ENCODE measurements around the gene NKX1-1.

The NKX1-1 gene

DNA sequence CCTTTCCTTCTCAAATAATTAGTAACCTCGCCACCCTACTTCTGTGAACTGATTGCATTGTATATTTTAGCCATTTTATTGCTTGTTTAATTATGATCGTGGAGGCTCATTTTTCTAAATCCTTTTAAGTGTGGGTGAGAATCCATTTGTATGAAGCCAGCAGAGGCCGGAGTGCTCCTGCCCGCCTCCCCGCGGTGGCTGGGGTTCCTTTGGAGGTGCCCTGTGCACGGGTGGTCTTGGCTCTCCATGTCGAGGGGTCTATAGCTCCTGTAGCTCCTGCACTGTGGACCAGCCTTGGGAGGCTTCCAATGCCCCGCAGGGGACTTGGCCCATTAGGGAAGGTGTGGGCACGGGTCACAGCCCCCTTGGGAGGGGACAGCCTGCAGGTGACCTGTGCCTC, 44.2 kb downstream of the NKX1-1 start:
- DNase-seq (ENCODE audit: low read depth in 2 of 3, low spot score in 2 of 3), result no peak

DNA sequence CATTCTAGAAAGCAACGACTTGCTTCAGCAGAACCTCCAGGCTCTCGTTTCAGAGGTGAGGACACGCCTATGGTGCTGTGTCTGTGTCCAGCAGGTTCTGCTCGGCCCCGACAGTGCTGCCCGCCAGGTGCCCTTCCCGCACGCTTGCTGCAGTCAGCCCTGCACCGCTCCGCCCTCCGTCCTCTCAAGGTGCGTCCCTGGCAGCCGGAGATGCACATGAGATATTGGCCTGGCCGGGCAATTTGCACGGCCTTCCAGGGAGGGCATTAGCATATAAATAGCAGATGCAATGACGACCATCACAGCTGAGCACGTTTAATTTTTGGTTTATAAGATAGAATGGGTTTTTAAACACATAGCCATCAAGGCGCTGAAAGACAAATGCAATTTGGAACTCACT, 44.8 kb downstream of the NKX1-1 start:
- DNase-seq (ENCODE audit: low read depth in 2 of 3, low spot score in 2 of 3), result no peak

DNA sequence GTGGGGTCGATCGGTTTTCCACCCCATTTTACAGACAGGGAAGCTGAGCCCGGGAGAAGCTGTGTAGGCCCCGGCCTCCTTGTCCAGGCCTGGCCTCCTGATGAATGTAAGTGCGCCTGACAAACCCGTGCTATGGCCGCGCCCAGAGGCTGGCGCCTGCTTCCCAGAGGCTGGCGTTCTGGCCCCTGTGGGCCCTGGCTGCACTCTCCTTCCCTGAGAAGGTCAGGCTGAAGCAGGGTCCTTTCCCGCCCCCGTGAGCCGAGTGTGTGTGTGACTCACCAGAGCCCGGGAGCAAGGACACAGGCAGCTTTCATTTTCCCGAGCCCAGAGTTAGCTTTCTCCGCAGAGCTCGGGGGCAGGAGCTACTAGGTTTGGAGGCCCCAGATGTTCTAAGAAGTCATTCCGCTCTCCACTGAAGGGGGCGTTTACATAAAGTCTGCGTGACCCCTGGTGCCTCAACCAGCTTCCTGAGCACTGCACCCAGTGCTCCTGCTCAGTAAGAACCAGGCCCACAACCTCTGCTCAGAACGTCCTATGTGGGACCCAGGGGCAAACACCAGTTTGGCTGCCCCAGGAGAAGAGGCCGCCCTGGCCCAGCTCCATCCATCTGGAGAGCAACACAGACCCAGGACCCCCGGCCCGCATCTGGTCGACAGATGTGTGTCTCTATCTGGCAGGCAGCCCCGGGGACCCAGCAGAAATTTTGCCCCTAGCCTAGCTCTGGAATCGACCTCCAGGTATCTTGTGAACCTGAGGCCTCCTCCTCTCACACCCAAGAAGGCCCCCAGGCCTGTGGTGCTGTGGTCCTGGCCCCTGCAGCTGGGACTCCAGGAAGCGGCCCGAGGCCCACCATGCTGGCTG, 45.6 kb downstream of the NKX1-1 start:
- no peak for DNase-seq (ENCODE audit: low read depth in 2 of 3, low spot score in 2 of 3)

DNA sequence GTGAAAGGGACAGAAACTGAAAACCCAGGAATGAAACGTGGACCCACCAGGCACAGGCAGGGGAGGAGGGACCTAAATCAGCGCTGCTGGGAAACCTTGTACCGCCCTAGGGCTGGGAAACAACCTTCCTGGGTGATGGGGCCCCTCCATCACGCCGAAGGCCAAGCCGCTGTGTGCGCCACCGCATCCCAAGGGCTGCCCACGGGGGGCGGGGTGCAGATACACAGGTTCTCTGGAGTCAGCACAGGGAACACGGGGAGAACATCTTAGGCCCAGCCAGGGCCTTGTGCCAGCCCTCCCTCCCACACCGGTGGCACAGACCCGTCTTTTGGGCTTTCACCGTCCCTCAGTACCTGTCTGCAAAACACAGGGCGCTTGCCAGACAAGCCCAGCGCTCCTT, 46.3 kb downstream of the NKX1-1 start:
- no peak for DNase-seq (ENCODE audit: low read depth in 2 of 3, low spot score in 2 of 3)

DNA sequence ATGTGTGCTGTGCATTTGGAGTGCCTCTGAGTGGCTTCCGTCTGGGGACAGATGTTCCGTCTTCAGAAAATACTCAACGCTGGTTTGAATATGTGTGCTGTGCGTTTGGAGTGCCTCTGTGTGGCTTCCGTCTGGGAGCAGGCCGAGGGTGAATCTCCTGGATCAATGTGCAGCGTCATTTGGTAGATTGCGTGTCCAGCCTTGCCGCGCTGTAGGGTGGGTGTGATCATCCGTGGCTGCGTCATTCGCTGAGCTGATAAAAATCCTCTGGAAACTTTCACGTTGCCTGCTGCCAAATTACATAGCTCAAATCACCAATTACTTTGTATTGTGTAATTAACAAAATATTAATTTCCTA, 47.1 kb downstream of the NKX1-1 start:
- no peak for DNase-seq (ENCODE audit: low read depth in 2 of 3, low spot score in 2 of 3)

DNA sequence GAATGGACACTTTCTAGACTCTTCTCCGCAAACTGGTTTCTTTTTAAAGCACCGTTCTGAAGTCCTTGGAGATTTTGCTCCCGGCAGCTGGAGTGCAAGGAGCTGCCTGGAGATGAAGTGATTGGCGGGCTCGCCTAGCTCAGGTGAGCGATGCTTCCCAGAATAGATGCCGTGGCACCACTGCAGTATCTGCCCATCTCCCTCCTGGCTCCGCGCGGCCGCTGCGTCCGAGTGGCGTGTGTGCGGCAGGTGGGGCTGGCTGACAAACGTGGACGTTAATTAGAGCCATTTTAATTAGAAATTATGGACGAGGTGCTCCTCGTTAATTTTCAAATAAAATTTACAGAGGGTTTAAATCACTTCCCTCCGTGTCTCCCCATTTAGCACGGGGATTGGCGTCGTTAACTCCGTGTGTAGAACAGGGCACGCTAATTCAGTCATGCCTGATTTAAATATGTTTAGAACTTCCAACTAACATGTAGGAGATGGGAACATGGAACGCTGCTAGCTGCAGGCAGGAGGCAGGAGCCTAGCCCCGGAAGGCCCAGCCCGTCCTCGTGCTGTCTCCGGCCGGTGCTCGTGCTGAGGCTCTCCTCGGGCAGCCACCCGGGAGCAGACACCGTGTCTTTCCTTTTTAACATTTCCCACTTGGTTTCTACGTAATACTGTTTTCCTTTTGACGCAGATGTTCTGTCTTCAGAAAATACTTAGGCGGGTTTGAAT, 47.7 kb downstream of the NKX1-1 start:
- DNase-seq (ENCODE audit: low read depth in 2 of 3, low spot score in 2 of 3), result no peak

DNA sequence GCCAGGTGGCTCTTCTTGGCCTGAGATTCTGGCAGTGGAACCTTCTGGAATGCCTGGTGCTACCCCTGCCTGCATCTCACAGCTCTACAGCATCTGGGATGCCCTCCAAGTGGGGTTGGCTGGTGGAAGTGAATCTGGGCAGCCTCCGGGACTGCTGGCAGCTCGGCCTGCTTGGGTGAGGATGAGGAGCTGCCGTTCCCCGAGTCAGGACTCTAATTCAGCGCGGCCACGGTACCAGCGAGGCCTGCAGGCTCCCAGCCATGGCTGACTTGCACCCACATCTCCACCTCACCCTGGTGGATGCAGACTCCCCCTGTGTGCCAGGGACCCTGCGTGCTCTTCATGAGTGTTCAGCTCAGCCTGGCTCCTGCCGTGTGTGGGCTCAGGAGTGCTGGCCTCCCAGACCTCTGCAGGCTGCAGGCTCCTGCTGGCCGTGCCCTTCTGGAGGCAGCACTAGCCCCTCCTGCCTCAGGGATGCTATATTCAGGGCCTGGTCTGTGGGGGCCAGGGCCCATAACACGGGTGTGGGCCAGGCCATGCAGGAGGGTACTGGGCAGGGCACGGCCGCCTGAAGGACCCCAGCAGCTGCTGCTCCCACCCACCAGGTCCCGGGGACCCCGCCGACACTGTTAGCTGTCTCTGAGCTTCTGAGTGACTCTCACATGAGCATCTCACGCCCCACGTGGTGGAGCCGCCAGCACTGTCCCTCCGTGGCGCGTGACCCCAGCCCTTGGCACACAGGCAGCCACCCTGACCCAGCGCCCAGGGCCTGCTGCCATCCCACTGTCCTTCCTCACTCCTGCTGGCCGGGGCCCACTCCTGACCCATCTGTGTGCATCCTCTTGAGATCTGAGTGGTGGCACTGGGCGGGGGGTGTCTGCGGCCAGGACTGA, 48.6 kb downstream of the NKX1-1 start:
- no peak for DNase-seq (ENCODE audit: low read depth in 2 of 3, low spot score in 2 of 3)

DNA sequence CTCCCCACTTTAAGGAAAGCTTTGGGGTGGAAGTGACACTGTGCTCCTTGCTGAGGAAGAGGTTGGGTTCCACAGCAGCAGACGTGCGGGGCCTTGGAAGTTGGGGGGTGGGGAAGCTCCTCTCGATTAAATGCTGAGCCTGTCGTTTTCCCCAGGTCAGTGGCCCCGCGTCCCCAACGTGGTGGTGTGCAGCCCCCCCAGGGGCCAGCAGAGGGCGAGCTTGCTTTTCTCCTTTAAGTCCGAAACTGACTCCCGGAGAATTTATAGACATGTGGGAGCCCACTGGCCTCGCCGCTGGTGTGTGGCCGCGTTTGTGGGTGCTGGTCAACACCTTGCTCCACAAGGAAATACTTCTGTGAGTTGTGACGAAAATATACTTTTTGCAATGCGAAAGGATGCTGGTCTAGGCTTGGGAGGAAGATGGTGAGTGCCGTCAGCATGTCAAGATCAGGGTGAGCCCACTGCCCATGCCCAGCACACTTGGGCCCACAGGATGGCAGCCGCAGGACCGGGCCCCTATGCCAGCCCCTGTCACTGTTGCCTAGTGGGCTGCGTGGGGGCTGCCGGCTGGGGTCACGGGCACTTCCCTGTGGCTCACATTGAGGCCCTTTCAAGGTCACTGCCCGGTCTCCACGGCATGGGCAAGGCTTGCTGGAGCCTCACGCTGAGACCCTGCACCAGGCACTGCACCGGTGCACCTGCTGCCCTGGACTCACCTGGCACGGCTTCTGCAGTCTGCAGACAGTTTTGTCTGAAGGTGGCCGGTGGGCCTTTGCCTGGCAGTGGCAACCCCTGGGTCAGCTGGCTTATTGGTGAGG, 49.9 kb downstream of the NKX1-1 start:
- DNase-seq (ENCODE audit: low read depth in 2 of 3, low spot score in 2 of 3), result peak in 2 of 3 experiments; percentile 10 to 16

DNA sequence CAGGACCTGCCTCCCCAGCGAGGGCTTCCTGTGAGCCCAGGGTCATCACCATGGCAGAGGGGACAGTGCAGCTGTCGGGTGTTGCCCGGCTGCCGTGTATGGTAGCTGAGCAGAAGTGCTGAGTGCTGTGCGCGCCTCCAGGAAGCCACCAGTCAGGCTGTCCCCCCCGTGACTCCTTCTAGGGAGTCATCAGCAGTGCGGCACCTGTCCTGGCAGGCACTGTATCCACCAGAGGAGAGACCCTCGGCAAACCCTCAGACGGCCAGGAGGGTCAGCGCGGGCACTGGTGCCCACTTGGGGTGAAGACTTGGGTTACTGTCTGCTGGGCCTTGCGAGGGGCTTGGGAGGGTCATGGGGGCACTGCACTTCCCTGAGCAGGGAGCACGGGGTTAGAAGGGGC, 50.9 kb downstream of the NKX1-1 start:
- no peak for DNase-seq (ENCODE audit: low read depth in 2 of 3, low spot score in 2 of 3)

DNA sequence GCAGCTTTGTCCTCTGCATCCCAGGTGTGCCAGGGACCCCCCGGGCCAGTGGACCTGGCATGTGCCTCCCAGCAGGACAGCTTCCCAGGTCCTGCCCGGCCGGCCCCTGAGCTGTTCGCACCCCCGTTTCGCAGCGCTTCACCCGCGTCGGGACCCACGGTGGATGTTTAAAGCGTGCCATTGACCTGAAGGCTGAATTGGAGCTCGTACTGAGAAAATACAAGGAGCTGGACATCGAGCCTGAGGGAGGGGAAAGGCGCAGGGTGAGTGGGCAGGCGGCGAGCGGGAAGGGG, 51.3 kb downstream of the NKX1-1 start:
- no peak for DNase-seq (ENCODE audit: low read depth in 2 of 3, low spot score in 2 of 3)

DNA sequence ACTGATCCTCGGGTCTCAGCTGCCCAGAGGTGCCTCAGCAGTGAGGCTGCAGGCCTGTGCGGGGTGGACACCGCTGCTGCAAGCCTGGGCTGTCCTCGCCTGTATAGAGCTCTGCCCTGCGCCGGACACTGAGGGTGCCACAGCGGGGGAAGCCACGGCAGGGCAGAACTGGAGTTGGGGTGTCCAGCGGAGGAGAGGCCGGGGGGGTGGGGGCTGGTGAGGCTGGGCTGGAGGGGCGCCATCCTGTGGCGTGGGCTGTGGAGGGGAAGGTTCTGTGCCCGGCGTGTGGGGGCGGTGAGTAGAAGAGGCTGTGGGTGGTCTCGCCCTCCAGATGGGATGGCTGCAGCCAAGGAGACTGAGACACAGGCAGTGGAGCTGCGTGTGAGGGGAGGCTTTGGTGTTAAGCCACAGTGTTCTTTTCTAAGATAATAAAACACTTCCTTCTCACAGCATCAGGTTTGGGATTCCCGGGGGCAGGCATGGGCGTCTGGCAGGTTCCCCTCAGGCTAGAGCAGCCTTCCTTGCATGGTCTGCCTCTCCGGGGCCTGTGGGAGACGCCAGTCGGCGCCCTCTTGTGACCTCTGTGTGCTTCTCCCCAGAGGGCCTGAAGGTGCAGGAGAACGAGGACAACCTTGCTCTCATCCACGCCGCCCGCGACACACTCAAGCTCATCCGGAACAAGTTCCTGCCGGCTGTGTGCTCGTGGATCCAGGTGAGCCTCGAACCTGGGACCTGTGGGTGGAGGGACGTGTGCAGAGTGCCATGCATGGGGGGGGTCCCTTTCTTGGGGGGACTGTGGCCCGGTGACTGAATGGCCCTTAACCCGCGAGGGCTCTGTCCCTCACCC, 51.9 kb downstream of the NKX1-1 start:
- no peak for DNase-seq (ENCODE audit: low read depth in 2 of 3, low spot score in 2 of 3)

DNA sequence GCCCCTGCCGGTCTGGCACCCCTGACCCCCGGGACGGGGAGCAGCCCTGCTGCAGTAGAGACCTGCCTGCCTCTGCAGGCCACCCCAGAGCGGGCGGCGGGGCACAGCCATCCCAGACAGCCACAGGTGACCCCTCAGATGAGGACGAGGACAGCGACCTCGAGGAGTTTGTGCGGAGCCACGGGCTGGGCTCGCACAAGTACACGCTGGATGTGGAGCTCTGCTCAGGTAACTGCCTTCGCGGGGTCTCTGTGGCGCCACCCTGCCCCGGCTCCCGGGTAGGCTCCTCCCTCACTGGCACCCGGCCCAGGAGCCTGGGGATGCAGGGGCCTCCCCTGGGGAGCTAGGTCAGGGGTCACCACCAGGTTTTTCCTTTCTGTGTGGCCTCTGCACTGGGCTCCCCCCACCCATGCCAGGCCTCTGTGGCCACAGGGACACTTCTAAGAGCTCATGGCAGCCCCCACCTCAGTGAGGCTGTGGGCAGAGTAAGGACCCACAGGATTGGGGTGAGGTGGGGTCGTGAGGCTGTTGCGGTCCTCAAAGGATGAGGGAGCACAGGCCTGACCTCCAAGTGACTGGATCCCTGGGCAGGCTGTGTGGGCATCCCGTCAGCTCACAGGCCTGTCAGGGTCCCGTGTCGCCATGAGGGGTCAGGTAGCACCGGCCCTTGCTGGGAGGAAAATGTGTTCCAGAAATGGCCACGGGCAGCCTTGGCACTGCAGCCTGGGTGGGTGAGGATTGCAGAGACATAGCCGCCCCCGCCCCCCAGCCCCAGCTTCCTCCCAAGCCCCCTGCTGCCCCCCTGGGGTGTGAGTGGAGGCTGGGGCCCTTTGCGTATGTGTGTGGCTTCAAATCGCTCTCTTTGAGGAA, 52.8 kb downstream of the NKX1-1 start:
- DNase-seq (ENCODE audit: low read depth in 2 of 3, low spot score in 2 of 3), result no peak
